ENCODE results near the gene GORASP2. TPM values are rescaled to one million over a fixed set of nuclear protein-coding genes. Genes with fewer than 3 reads are reported as not detected.
A peak's percentile ranks its signal among the peaks of the same experiment; 100 is the strongest.

GORASP2 gene
- total RNA-seq, result 10 to 100 TPM; 58.4 to 69.0 TPM

- Histone ChIP-seq H3K36me3 (no peaks in the 10 kb centered on the region), H3K4me3 (peak within 1 kb of the TSS; percentile 86 to 99), H3K4me1 (peaks cover 0 to 45% of the 10 kb centered on the region in 2 donors), H3K9me3 (no peaks in the 10 kb centered on the region), H3K27me3 (no peaks in the 10 kb centered on the region), H3K27ac (peak within 1 kb of the TSS; percentile 93 to 99)
- peak; percentile 98 for DNase-seq (ENCODE audit: low spot score)
- TF ChIP-seq, protein P1, sequence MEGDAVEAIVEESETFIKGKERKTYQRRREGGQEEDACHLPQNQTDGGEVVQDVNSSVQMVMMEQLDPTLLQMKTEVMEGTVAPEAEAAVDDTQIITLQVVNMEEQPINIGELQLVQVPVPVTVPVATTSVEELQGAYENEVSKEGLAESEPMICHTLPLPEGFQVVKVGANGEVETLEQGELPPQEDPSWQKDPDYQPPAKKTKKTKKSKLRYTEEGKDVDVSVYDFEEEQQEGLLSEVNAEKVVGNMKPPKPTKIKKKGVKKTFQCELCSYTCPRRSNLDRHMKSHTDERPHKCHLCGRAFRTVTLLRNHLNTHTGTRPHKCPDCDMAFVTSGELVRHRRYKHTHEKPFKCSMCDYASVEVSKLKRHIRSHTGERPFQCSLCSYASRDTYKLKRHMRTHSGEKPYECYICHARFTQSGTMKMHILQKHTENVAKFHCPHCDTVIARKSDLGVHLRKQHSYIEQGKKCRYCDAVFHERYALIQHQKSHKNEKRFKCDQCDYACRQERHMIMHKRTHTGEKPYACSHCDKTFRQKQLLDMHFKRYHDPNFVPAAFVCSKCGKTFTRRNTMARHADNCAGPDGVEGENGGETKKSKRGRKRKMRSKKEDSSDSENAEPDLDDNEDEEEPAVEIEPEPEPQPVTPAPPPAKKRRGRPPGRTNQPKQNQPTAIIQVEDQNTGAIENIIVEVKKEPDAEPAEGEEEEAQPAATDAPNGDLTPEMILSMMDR (IDR thresholded peaks at IDR 0.05), result peak; percentile 96 to 98
Measured at GRCh38 chr2:170928824-170929685, at the start of gene GORASP2. Gene GORASP2 (plus strand): TSS chr2:170929253. CDS start chr2:170929341, 88 bp downstream.

DNA sequence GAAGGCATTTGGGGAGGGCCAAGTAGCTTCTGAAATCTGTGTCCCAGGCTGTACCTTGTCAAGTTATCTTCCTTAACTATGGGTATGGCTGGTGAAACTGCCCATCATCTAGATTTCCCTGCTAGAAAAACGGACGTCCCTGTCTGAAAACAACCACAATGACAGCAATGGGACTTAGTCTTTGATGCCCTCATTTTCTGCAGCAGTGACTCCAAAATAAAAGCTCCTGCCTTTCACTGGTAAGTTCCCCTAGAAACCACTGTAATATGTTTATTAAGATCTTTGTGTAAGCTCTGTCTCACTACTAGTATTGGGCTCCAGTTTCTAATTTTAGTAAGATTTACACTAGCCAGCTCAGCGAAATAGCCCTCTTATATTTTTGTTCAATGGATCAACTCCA, 47.2 kb upstream of the GORASP2 start:
- Histone ChIP-seq H3K4me1 (no peaks in the 10 kb centered on the region), H3K4me3 (no peak overlapping the region), H3K27me3 (no peaks in the 10 kb centered on the region), H3K9me3 (no peaks in the 10 kb centered on the region), H3K27ac (no peak overlapping the region), H3K36me3 (no peaks in the 10 kb centered on the region)
- DNase-seq (ENCODE audit: low spot score), result no peak
- TF ChIP-seq, protein P1 (IDR thresholded peaks at IDR 0.05), result no peak

- DNase-seq (ENCODE audit: low spot score), result no peak
- Histone ChIP-seq H3K4me1 (no peaks in the 10 kb centered on the region), H3K36me3 (no peaks in the 10 kb centered on the region), H3K27me3 (no peaks in the 10 kb centered on the region), H3K27ac (no peak overlapping the region), H3K9me3 (no peaks in the 10 kb centered on the region), H3K4me3 (no peak overlapping the region)
- TF ChIP-seq, protein P1 (IDR thresholded peaks at IDR 0.05), result no peak
Measured at GRCh38 chr2:170882758-170883157, 46.3 kb upstream of the GORASP2 start.

DNA sequence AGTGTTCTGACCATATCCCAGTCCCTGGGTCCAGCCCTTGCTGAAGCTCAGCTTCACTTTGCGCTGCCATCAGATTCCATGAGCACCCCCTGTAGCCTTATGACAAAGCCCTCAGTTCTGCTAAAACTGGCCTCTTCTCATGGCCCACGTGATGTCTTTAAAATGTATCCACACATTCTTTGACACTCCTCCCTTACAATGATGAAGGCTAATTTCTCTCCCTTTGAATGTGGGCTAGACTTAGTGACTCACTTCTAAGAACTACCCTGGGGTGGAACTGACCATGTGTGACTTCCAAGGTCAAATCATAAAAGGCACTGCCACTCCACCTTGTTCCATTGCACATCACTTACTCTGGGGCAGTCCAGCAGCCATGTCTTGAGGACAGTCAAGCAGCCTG, 45.4 kb upstream of the GORASP2 start:
- no peak overlapping the region for H3K27ac ChIP-seq
- no peak for DNase-seq (ENCODE audit: low spot score)
- no peaks in the 10 kb centered on the region for H3K4me1 ChIP-seq
- no peak overlapping the region for H3K4me3 ChIP-seq
- H3K36me3 ChIP-seq, result no peaks in the 10 kb centered on the region
- no peaks in the 10 kb centered on the region for H3K27me3 ChIP-seq
- H3K9me3 ChIP-seq, result no peaks in the 10 kb centered on the region
- TF ChIP-seq, protein P1 (IDR thresholded peaks at IDR 0.05), result no peak

DNA sequence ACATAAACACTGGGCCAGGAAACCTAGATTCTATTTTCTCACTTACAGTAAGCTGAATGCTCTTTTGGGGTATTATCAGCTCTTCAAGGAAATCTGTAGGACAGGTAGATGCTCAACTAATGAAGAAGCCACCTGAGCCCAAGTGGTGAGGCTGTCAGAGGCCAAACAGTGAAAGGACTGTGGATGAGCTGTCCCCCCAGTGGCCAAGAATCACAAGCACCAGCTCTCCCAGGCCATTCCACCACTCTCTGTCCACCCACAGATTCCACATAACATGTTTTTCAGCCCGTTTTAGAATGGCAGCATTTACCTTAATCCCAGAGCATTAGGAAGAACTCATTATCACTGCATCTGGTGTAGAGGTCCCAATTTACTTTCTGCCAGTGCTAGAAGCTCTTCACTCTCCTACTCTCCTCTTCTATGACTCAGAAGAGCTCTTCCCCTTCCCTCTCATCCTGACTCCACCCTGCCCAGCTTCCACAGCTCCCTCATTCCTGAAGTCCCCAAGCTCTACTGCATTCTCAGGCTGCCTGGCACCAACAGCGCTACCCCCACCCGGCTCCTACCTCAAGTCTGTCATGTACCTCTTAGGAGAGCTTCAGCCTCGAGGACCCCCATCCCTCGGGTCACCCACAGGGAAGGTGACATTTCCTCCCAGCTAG, 43.8 kb upstream of the GORASP2 start:
- H3K4me3 ChIP-seq, result no peak overlapping the region
- TF ChIP-seq, protein P1 (IDR thresholded peaks at IDR 0.05), result no peak
- no peaks in the 10 kb centered on the region for H3K9me3 ChIP-seq
- no peaks in the 10 kb centered on the region for H3K27me3 ChIP-seq
- no peaks in the 10 kb centered on the region for H3K4me1 ChIP-seq
- H3K27ac ChIP-seq, result no peak overlapping the region
- DNase-seq (ENCODE audit: low spot score), result no peak
- no peaks in the 10 kb centered on the region for H3K36me3 ChIP-seq
